ENCODE data around the gene ENOX1. TPM values are rescaled to one million over a fixed set of nuclear protein-coding genes. Genes with fewer than 3 reads are reported as not detected.

ENOX1 gene
- total RNA-seq, 4 donors from 2014 or later: 2.2 to 8.9 (median 6.2) TPM

DNA sequence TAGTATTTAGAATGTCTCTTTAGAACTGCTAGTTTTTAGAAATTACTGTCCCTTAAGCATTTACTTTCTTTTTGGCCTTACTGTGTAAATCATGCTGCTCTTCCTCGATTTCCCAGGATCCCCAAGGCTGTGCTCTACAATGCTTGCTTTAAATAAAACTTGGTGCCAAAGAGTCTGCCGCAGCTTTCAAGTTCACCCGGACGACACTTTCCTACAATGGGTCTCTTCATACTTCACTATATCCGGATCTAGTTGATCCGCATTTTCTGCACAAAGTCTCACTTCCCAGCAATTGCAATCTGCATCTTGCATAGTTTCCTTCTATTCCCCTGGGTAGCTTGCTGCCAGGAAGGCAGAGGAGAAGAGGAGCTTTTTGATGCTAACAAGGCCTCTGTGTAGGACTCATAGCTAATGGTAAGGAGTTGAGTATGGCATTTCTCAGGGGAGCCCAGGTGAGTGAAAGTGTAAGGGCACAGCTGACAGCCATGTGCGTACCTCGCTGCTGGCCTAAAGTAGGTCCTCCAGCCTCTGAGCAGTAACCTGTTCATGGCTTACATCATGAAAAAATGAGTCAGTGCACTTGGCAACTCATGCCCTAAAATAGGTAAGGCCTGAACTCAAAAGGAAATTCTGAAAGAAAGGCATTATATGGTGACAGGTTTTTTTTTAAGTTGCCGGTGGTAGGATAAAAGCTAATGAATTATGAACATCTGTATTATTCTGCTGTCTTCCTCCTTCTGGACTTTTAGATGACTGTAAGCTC is 101.6 kb downstream of the ENOX1 start:
- no peak for DNase-seq (ENCODE audit: low spot score)
- TF ChIP-seq, protein P1, sequence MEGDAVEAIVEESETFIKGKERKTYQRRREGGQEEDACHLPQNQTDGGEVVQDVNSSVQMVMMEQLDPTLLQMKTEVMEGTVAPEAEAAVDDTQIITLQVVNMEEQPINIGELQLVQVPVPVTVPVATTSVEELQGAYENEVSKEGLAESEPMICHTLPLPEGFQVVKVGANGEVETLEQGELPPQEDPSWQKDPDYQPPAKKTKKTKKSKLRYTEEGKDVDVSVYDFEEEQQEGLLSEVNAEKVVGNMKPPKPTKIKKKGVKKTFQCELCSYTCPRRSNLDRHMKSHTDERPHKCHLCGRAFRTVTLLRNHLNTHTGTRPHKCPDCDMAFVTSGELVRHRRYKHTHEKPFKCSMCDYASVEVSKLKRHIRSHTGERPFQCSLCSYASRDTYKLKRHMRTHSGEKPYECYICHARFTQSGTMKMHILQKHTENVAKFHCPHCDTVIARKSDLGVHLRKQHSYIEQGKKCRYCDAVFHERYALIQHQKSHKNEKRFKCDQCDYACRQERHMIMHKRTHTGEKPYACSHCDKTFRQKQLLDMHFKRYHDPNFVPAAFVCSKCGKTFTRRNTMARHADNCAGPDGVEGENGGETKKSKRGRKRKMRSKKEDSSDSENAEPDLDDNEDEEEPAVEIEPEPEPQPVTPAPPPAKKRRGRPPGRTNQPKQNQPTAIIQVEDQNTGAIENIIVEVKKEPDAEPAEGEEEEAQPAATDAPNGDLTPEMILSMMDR (IDR thresholded peaks at IDR 0.05): no peak
- ATAC-seq (ENCODE audit: low FRiP score): no peak

DNA sequence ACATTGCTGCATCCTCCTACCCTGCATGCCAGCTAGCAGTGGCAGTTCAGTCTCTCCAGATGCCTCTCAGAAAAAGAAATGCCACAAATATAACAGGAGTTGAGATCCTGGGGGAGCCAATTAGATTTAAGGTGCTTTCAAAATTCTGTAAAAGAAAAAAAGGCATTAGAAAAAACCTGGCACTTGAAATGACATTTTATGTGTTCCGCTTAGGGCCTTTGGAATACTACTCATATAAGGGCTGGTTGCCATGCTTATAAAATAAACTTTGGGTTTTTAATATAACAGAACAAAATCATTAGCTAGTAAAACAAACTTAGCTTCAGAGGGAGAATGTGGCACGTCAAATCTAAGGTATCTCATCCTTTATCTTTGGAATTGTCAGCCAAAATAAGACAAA is 104.1 kb downstream of the ENOX1 start:
- TF ChIP-seq, protein P1 (IDR thresholded peaks at IDR 0.05): no peak

DNA sequence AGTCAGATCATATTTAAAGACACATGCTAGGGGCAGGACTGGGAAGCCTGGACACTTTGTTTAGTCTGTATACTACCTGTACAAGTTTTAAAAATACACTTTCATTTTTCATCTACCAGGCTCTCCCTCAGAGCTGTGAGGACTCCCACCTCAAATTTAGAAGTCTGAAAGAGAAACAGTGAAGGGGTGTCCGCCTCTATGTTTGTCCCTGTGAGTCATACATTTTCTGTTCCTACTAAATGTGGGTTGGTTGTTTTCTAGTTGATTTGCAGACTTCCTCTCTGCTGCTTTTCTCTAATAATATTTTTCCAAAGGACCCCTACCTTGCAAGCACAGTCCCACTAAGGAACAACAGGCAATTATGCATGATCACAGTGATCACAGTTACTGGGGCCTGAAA is 110.5 kb downstream of the ENOX1 start:
- no peak for ATAC-seq (ENCODE audit: low FRiP score)
- no peak for DNase-seq (ENCODE audit: low spot score)
- TF ChIP-seq, protein P1 (IDR thresholded peaks at IDR 0.05): no peak

More for the DNA sequence above, 104.1 kb downstream of the ENOX1 start:
- ATAC-seq (ENCODE audit: low FRiP score) (no peak), DNase-seq (ENCODE audit: low spot score) (no peak)

DNA sequence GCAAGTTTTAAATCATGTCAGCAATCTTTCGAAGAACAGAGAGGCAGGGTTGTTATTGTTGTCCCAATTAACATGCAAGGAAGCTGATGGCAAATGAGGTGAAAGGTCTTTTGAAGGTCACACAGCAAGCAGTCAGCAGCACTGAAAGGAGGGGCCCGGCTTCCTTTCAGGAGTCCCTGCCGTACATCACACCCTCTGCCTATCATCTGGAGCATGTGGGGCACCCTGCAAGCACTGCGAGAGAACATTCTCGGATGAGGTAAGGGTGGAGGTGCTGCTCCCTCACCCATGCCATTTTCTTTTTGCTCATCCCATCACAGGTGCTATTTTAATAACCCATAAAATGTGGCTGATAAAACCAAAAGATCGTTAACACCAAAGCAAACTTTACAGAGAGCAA is 111.2 kb downstream of the ENOX1 start:
- no peak for DNase-seq (ENCODE audit: low spot score)
- ATAC-seq (ENCODE audit: low FRiP score): no peak
- TF ChIP-seq, protein P1 (IDR thresholded peaks at IDR 0.05): no peak

DNA sequence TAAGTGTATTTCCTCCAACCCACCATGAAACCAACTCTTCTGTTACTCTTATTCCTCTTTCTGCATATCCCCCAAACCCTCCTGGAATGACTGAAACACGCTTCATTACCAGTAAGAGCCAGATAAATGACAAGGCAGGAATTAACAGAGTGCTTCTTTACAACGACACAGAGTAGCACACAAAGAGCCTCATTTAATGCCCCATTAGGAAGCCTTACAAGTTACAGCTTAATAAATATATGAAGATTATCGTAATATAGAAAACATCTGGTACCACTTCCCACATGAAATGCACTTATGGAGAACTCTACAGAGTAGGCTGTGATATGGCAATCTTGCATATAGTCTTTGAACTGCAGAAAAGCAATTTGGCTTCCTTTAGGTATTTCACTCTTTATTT is 116.8 kb downstream of the ENOX1 start:
- TF ChIP-seq, protein P1 (IDR thresholded peaks at IDR 0.05): no peak
- DNase-seq (ENCODE audit: low spot score) (no peak), ATAC-seq (ENCODE audit: low FRiP score) (no peak)

DNA sequence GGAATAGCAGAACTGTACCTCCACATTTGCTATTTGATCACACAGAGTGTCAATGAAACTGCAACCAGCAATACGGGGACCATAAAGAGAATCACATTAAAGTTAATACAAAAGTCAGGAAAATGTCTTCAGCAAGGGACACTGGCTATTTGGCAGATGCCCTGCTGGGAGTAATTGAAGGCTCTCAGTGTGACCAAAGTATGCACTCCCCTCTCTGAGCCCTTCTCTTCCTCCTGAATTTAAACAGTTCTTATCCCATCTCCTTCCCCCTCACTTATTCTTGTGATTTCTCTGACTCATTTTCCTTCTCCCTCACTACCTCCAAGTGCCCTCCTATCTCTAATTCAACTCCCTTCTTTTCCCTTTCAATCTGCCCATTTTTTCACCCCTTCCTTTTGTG is 117.7 kb downstream of the ENOX1 start:
- ATAC-seq (ENCODE audit: low FRiP score): no peak
- no peak for DNase-seq (ENCODE audit: low spot score)
- TF ChIP-seq, protein P1 (IDR thresholded peaks at IDR 0.05): no peak

DNA sequence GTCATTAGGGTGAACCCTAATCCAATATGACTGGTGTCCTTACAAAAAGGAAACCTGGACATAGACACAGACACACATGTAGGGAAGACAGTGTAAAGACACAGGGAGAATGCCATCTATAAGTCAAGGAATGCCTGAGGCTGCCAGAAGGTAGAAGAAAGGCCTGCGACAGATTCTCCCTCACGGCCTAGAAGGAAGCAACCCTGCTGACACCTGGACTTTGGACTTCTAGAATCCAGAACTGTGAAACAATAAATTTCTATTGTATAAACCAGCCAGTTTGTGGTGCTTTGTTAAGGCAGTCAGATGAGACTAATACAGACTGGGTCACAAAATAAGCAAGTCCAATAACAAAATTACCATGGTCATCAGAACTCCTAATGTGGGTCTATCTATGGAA is 120.4 kb downstream of the ENOX1 start:
- ATAC-seq (ENCODE audit: low FRiP score) (no peak), DNase-seq (ENCODE audit: low spot score) (no peak)
- TF ChIP-seq, protein P1 (IDR thresholded peaks at IDR 0.05): no peak

Measured in omental fat pad (tissue), 4 donors.